ENCODE measurements around the gene GALNS. TPM values are rescaled to one million over a fixed set of nuclear protein-coding genes. Genes with fewer than 3 reads are reported as not detected.

Gene GALNS
- total RNA-seq, 4 donors from 2014 or later: 45.7 to 101 (median 75.6) TPM

DNA sequence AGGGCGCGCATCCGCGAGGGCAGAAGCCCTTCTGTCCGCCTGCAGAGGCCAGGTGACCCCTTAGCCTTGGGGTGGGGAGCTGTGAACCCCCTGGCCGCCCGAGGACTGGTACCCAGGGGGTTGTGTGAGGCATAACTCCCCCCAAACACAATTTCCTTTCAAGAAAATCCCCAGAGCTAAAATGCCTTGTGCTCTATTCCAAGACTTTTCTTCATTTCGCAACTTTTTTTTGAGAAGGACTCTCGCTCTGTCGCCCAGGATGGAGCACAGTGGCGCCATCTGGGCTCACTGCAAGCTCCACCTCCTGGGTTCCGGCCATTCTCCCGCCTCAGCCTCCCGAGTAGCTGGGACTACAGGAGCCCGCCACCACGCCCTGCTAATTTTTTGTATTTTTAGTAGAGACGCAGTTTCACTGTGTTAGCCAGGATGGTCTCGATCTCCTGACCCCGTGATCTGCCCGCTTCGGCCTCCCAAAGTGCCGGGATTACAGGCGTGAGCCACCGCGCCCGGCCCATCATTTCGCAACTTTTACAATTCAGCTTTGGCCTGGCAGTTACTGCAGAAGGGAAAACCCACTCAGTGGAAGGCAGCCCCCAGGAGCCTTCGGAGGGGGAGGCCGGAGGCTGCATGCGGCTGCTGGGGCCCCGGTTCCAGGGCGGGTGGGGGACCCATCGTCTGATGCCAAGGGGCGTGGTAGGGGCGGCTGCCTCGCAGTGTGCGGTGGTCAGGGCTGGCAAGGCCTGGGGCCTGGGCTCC lies 44.1 kb downstream of the GALNS start:
- 42% methylated on average over 33 of the region's 37 CpGs; no CpG with 5 or more reads in 1 of the 2 donors for WGBS, 2 donors (ENCODE audit: low coverage in 1 of 2)
- H3K4me1 ChIP-seq: peaks cover 12 to 37% (median 32%) of the 10 kb centered on the region in 4 donors
- H3K27ac ChIP-seq: peak overlapping the region; percentile 97 to 99 (median 97)
- DNase-seq: peak; percentile 51
- intact Hi-C loops (cut with DNase I; ENCODE audit: low total_unique reads): no loop called here
- in situ Hi-C loops (cut with MboI; ENCODE audit: low pct_ligation_motif_present in 1 of 4, low pct_unique_long_range_greater_than_20kb in 1 of 4, low sequenced_read_pairs in 3 of 4): loop anchor here in 1 of 4 donors (25.0 kb wide), 1 partner anchor 400 kb away; the partner anchor contains the start of genes SLC22A31 and ZNF778
- H3K4me3 ChIP-seq: peak overlapping the region; percentile 48 to 94 (median 73)
- H3K36me3 ChIP-seq: no peaks in the 10 kb centered on the region
- no peaks in the 10 kb centered on the region for H3K9me3 ChIP-seq
- no peak for TF ChIP-seq POLR2AphosphoS5 (IDR thresholded peaks at IDR 0.05)
- no peaks in the 10 kb centered on the region for H3K27me3 ChIP-seq

DNA sequence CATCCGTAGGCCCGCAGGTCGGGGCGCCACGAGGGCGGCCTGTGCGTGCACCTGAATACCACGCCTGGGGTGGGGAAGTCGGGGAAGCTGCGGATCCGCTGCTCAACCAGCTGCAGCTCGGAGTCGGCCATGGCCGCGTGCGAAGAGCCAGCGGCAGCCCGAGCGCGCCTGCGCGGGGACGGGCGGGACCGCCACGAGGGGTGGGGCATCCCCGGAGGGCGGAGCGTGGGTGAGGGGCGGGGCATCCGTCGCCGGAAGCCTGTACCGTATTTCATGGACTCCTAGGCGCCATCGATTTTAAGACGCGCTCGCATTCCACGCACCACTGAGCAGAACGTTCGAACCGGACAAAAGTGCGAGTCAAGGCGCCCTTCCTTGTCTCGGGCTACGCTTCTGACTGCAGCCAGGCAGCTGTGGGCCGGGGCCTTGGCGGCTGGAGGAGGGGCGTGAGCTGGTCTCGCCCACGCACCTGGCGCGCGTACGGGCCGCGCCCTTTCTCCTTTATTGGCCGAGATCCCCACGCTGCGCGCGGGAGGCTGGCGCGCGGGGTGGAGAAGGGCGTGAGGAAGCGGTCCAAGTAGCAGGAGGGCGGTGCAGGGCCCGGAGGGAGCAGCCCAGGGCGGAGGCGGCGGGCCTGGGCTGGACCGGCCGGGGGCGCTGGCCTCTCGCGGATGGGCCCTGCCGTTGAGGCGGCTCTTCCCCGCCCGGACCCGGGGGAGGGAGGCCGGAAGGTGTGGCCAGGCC lies 44.8 kb downstream of the GALNS start, which contains the start of gene APRT:
APRT (minus strand) TSS at position 160 of the 744 bp plus-strand sequence; CDS start at position 131, 29 bp downstream.
- peak; percentile 77 to 96 (median 84) for TF ChIP-seq POLR2AphosphoS5 (IDR thresholded peaks at IDR 0.05)
- TF ChIP-seq, protein P1, sequence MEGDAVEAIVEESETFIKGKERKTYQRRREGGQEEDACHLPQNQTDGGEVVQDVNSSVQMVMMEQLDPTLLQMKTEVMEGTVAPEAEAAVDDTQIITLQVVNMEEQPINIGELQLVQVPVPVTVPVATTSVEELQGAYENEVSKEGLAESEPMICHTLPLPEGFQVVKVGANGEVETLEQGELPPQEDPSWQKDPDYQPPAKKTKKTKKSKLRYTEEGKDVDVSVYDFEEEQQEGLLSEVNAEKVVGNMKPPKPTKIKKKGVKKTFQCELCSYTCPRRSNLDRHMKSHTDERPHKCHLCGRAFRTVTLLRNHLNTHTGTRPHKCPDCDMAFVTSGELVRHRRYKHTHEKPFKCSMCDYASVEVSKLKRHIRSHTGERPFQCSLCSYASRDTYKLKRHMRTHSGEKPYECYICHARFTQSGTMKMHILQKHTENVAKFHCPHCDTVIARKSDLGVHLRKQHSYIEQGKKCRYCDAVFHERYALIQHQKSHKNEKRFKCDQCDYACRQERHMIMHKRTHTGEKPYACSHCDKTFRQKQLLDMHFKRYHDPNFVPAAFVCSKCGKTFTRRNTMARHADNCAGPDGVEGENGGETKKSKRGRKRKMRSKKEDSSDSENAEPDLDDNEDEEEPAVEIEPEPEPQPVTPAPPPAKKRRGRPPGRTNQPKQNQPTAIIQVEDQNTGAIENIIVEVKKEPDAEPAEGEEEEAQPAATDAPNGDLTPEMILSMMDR (IDR thresholded peaks at IDR 0.05): peak in 4 of 5 experiments; percentile 20 to 51 (median 27)
- TF ChIP-seq POLR2A (IDR thresholded peaks at IDR 0.05): peak; percentile 80
- no peak for TF ChIP-seq EP300 (IDR thresholded peaks at IDR 0.05; ENCODE audit: low read depth)
- intact Hi-C loops (cut with DNase I; ENCODE audit: low total_unique reads): no loop called here

DNA sequence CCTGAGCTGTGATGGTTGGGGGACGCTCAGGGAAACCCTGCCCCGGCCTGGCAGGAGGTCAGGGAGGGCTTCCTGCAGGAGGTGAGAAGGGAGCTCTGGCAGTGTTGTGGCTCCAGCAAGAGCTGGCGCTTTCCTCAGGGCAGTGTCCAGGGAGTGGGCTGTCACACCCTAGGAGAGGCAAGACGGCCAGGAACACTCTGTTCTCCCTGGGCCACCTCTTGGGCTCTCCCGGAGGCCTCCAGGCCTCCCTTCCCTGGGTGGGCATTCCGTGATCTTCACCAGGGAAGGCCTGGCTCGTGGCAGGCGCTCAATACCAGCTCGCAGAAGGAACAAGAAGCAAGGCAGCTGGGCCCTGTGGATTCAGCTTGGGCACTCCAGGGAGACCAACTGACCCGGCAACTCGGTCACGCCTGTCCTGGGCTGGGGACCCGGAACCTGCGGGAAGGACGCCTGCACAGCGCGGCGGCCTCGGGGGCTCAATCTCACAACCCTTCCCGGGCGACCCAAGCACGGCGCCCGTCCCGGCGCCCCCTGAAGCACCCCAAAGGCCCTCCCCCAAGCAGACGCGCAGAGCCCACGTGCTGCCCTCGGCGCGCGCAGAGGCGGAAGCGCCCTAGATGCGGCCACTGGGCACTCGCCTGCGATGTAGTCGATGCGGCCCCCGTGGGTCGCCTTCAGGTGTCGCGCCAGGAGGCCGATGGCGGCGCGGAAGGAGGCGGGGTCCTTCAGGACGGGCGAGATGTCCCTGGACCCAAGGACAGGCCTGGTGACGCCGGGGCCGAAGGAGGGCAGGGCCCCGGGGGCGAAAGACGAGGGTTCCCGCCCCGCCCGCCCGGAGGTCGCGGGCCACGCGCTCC lies 45.6 kb downstream of the GALNS start:
- H3K4me1 ChIP-seq: peaks cover 12 to 37% (median 32%) of the 10 kb centered on the region in 4 donors
- no peak for TF ChIP-seq EP300 (IDR thresholded peaks at IDR 0.05; ENCODE audit: low read depth)
- TF ChIP-seq POLR2AphosphoS5 (IDR thresholded peaks at IDR 0.05): peak; percentile 67 to 94 (median 92)
- peak; percentile 85 for TF ChIP-seq POLR2A (IDR thresholded peaks at IDR 0.05)
- TF ChIP-seq, protein P1 (IDR thresholded peaks at IDR 0.05): peak in 1 of 5 experiments; percentile 7
- 0 to 1% methylated on average over 1 to 52 of the region's 65 CpGs for WGBS, 2 donors (ENCODE audit: low coverage in 1 of 2)
- intact Hi-C loops (cut with DNase I; ENCODE audit: low total_unique reads): no loop called here
- peak overlapping the region; percentile 64 to 94 (median 83) for H3K4me3 ChIP-seq
- DNase-seq: peak; percentile 79
- H3K9me3 ChIP-seq: no peaks in the 10 kb centered on the region
- in situ Hi-C loops (cut with MboI; ENCODE audit: low pct_ligation_motif_present in 1 of 4, low pct_unique_long_range_greater_than_20kb in 1 of 4, low sequenced_read_pairs in 3 of 4): loop anchor here in 1 of 4 donors (25.0 kb wide), 1 partner anchor 401 kb away; the partner anchor contains the start of genes SLC22A31 and ZNF778
- peak overlapping the region; percentile 97 to 99 (median 97) for H3K27ac ChIP-seq
- H3K36me3 ChIP-seq: no peaks in the 10 kb centered on the region
- H3K27me3 ChIP-seq: no peaks in the 10 kb centered on the region

More for the DNA sequence above, 44.8 kb downstream of the GALNS start, which contains the start of gene APRT:
- H3K4me1 ChIP-seq: peaks cover 12 to 37% (median 32%) of the 10 kb centered on the region in 4 donors
- H3K36me3 ChIP-seq: no peaks in the 10 kb centered on the region
- 1% methylated on average over 42 of the region's 84 CpGs; no CpG with 5 or more reads in 1 of the 2 donors for WGBS, 2 donors (ENCODE audit: low coverage in 1 of 2)
- in situ Hi-C loops (cut with MboI; ENCODE audit: low pct_ligation_motif_present in 1 of 4, low pct_unique_long_range_greater_than_20kb in 1 of 4, low sequenced_read_pairs in 3 of 4): loop anchor here in 1 of 4 donors (25.0 kb wide), 1 partner anchor 400 kb away; the partner anchor contains the start of genes SLC22A31 and ZNF778
- peak; percentile 97 for DNase-seq
- H3K27ac ChIP-seq: peak within 1 kb of the TSS; percentile 97 to 99 (median 97)
- H3K4me3 ChIP-seq: peak within 1 kb of the TSS; percentile 64 to 94 (median 83)
- no peaks in the 10 kb centered on the region for H3K27me3 ChIP-seq
- no peaks in the 10 kb centered on the region for H3K9me3 ChIP-seq
